Epithelial cell of proximal tubule (primary cell): ENCODE results near the gene MBNL1. TPM values are rescaled to one million over a fixed set of nuclear protein-coding genes. Genes with fewer than 3 reads are reported as not detected.
A peak's percentile ranks its signal among the peaks of the same experiment; 100 is the strongest.

Experiments used
- DNase-seq: peaks from one replicate; pipeline ENCODE4 v3.0.0-alpha.2; 2011; ENCODE audit warnings: low read depth
- H3K4me3 ChIP-seq: 2 replicates; pipeline ENCODE4 v1.5.1; 2011; ENCODE audit warnings: low read depth, mild to moderate bottlenecking, low read length
- CTCF ChIP-seq: conservative IDR thresholded peaks from 2 replicates; pipeline ENCODE4 v1.5.1; 2012; ENCODE audit warnings: low read depth, mild to moderate bottlenecking, low read length
- total RNA-seq: library from RNA; depleted of rRNA; stranded (reverse); fragments of >200 nt; gene quantifications from 2 replicates; pipeline ENCODE4 v1.2.3, GENCODE V29; 2015

Gene MBNL1
- total RNA-seq, 1 donor from 2014 or later = 75.3 TPM

DNA sequence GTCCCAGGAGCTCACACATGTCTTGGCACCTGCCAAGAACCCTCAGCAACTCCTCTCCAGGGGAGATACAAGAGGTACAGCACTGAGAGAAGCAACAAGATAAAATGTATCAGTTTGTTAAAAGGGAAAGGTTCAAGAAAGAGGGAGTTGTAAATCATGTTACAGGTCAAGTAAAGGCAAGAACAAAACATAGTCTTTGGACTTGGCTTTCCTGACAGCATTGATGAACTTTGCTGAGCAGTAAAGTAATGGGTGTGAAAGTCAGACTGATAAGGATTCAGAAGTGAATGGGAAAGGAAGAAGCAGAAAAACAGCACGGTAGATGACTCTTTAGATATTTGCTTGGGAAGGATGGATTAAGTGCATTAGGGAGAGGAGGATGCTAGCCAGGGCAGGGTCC, 27.1 kb downstream of the MBNL1 start:
- TF ChIP-seq CTCF = no peak
- no peak for DNase-seq
- no peak overlapping the region for H3K4me3 ChIP-seq

GRCh38 chr3:152296382-152296781, 27.7 kb downstream of the MBNL1 start:
- no peak overlapping the region for H3K4me3 ChIP-seq
- no peak for TF ChIP-seq CTCF
- no peak for DNase-seq

DNA sequence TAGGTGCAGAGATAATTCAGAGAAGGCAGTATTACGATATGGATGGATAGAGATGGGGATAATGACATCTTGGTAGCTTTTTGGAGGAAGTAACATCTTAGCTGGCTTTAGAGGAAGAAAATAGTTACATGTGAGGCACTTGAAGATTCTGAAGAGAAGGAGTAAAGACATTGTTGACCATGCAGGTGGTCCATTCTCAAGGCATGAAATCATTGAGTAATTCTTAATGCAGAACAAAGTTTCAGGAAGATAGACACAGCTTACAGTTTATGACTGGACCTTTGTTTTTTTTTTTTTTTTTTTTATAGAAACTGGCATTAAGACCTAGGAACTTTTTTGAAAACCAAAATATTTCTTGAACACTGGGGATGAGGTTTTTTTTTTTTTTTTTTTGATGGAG, 28.2 kb downstream of the MBNL1 start:
- H3K4me3 ChIP-seq = no peak overlapping the region
- DNase-seq = no peak
- TF ChIP-seq CTCF = no peak

GRCh38 chr3:152298393-152299248, 29.9 kb downstream of the MBNL1 start:
- peak overlapping the region; percentile 63 for H3K4me3 ChIP-seq
- TF ChIP-seq CTCF = no peak
- DNase-seq = peak; percentile 65

- no peak for TF ChIP-seq CTCF
- H3K4me3 ChIP-seq = peak overlapping the region; percentile 63
- no peak for DNase-seq
Observed at GRCh38 chr3:152299249-152299976, 30.7 kb downstream of the MBNL1 start.

GRCh38 chr3:152300029-152300731, 31.5 kb downstream of the MBNL1 start:
- no peak for TF ChIP-seq CTCF
- H3K4me3 ChIP-seq = peak overlapping the region; percentile 4
- no peak for DNase-seq
